B cell (primary cell): ENCODE data around the gene LYPD5. TPM values are rescaled to one million over a fixed set of nuclear protein-coding genes. Genes with fewer than 3 reads are reported as not detected.
A peak's percentile ranks its signal among the peaks of the same experiment; 100 is the strongest.

Source experiments
- ATAC-seq: fragments of 200-7000 bp; cut with Tn5 transposase; one replicate; pipeline ENCODE4 v1.10.0; 2021; ENCODE audit warnings: low read depth, mild to moderate bottlenecking, moderate number of reproducible peaks, moderate library complexity
- CTCF ChIA-PET: fragments of 350-600 bp; sonication (Branson Sonifier 250); formaldehyde crosslinking; loops from one replicate; lab custom pipeline; 2021; ENCODE audit warnings: antibody characterized with exemption, inconsistent platforms; lab: Charles Lee
- POLR2A ChIA-PET: fragments of 350-600 bp; sonication (Branson Sonifier 250); formaldehyde crosslinking; loops from one replicate; lab custom pipeline; 2021; ENCODE audit warnings: antibody characterized with exemption; lab: Charles Lee
- DNase-seq: peaks from one replicate; pipeline ENCODE4 v3.0.0; 2013
- H2AFZ ChIP-seq: 2 replicates; pipeline ENCODE4 v1.6.1; 2012; ENCODE audit warnings: mild to moderate bottlenecking, low read depth, low read length; ENCODE audit not compliant: insufficient read depth, poor library complexity, severe bottlenecking
- H3K27ac ChIP-seq, 2 donors: 1 replicate in 1 of 2; 2 replicates in 1 of 2; pipeline ENCODE4 v1.5.1; 2012 to 2013; ENCODE audit warnings: low read length in 2 of 2, mild to moderate bottlenecking in 2 of 2, moderate library complexity in 1 of 2
- H3K27me3 ChIP-seq, 4 experiments: fragments of 200-600 bp in 1 of 4; sonication (generic) in 1 of 4; replicated peaks in 1 of 4; 1 replicate in 2 of 4; 2 replicates in 2 of 4; pipeline versions ENCODE4 v1.6.1 to v1.7.0; 2013 to 2016; ENCODE audit warnings: low read length in 3 of 4, mild to moderate bottlenecking in 2 of 4, mixed read lengths in 1 of 4, moderate library complexity in 1 of 4; ENCODE audit not compliant: insufficient read depth in 4 of 4, control insufficient read depth in 3 of 4; ENCODE audit errors: control extremely low read depth in 1 of 4
- H3K36me3 ChIP-seq, 2 experiments: replicated peaks in 1 of 2; 1 replicate in 1 of 2; 2 replicates in 1 of 2; pipeline versions ENCODE4 v1.6.1 to v1.7.1; 2013; ENCODE audit warnings: low read length in 1 of 2; ENCODE audit not compliant: insufficient read depth in 2 of 2, control insufficient read depth in 1 of 2; ENCODE audit errors: control extremely low read depth in 1 of 2, extremely low read depth in 1 of 2
- H3K4me1 ChIP-seq, 2 donors: fragments of 200-600 bp in 1 of 2; sonication (generic) in 1 of 2; 1 replicate in 1 of 2; 2 replicates in 1 of 2; pipeline versions ENCODE4 v1.5.1 to v1.6.1; 2013 to 2017; ENCODE audit warnings: low read length in 2 of 2; ENCODE audit not compliant: control insufficient read depth in 2 of 2, insufficient read depth in 2 of 2
- H3K4me2 ChIP-seq: replicated peaks from 2 replicates; pipeline ENCODE3; 2012; ENCODE audit warnings: mild to moderate bottlenecking, low read depth, low read length; ENCODE audit not compliant: poor library complexity, severe bottlenecking
- H3K4me3 ChIP-seq, 5 experiments: fragments of 200-600 bp in 1 of 5; sonication (generic) in 1 of 5; 1 replicate in 3 of 5; 2 replicates in 2 of 5; pipeline versions ENCODE4 v1.5.1 to v1.7.0; 2011 to 2016; ENCODE audit warnings: low read length in 4 of 5, mild to moderate bottlenecking in 4 of 5, low read depth in 2 of 5, control low read depth in 1 of 5, moderate library complexity in 1 of 5; ENCODE audit not compliant: insufficient read depth in 1 of 5; ENCODE audit errors: control extremely low read depth in 1 of 5, extremely low read depth in 1 of 5
- H3K79me2 ChIP-seq: fragments of 200-600 bp; sonication (generic); one replicate; pipeline ENCODE4 v1.6.0; 2016; ENCODE audit warnings: low read length; ENCODE audit not compliant: control insufficient read depth, insufficient read depth
- H3K9ac ChIP-seq: fragments of 200-600 bp; sonication (generic); 2 replicates; pipeline ENCODE4 v1.6.1; 2017; ENCODE audit warnings: mild to moderate bottlenecking, low read length, moderate library complexity
- H3K9me3 ChIP-seq, 3 donors: one replicate each; pipeline versions ENCODE4 v1.6.1 to v1.7.1; 2013; ENCODE audit warnings: low read length in 2 of 3; ENCODE audit not compliant: control insufficient read depth in 2 of 3, insufficient read depth in 1 of 3; ENCODE audit errors: control extremely low read depth in 1 of 3
- H4K20me1 ChIP-seq: 2 replicates; pipeline ENCODE4 v1.6.0; 2012; ENCODE audit warnings: mild to moderate bottlenecking, low read length; ENCODE audit not compliant: insufficient read depth, control insufficient read depth, poor library complexity, severe bottlenecking
- H3K27ac Mint-ChIP-seq: one replicate; pipeline ENCODE4 v1.8.0; 2021; ENCODE audit warnings: mixed read lengths
- H3K27me3 Mint-ChIP-seq: one replicate; pipeline ENCODE4 v1.8.0; 2021; ENCODE audit warnings: mixed read lengths
- H3K4me1 Mint-ChIP-seq: one replicate; pipeline ENCODE4 v1.8.0; 2021; ENCODE audit warnings: mixed read lengths
- H3K4me3 Mint-ChIP-seq: one replicate; pipeline ENCODE4 v1.8.0; 2021; ENCODE audit warnings: mixed read lengths
- H3K9me3 Mint-ChIP-seq: one replicate; pipeline ENCODE4 v1.8.0; 2022; ENCODE audit warnings: mixed read lengths; ENCODE audit not compliant: insufficient read depth
- CTCF ChIP-seq: fragments of 200-600 bp; IDR thresholded peaks from one replicate; pipeline ENCODE4 v1.8.0; 2022; ENCODE audit warnings: antibody characterized with exemption, mild to moderate bottlenecking
- EZH2 ChIP-seq: IDR thresholded peaks from 2 replicates; pipeline ENCODE4 v1.6.1; 2012; ENCODE audit warnings: borderline replicate concordance, low read depth, mild to moderate bottlenecking, moderate library complexity, low read length; ENCODE audit not compliant: insufficient read depth, poor library complexity, severe bottlenecking
- WGBS: methylation state at CpG from one replicate; pipeline ENCODE4 v1.1.5; 2013; ENCODE audit warnings: missing lambda C conversion rate; ENCODE audit not compliant: insufficient coverage; 5-methylcytosine and 5-hydroxymethylcytosine counted together
- intact Hi-C: fragments of 100-400 bp; cut with micrococcal nuclease; formaldehyde crosslinking; loops from one replicate; pipeline ENCODE4 v1.10.0; 2022
- polyA plus RNA-seq: library from polyadenylated mRNA; depleted of rRNA; stranded (reverse); fragments of >200 nt; gene quantifications from 2 replicates; pipeline ENCODE4 v1.2.3, GENCODE V29; 2012
- total RNA-seq, 2 donors: library from RNA; stranded (reverse); fragments of 120-200 nt in 1 of 2; gene quantifications; 1 replicate in 1 of 2; 2 replicates in 1 of 2; pipeline versions ENCODE4 v1.2.3 to v1.2.4, GENCODE V29; 2013 to 2022

Gene LYPD5
- total and polyA plus RNA-seq, 2 donors (not counting 1 experiment from before 2014, with no cell fraction given): 0.46 TPM; not detected in 1

- peak; percentile 25 for ATAC-seq
- DNase-seq: peak; percentile 84
- Histone ChIP-seq H3K36me3 (no peaks in the 10 kb centered on the region), H4K20me1 (no peaks in the 10 kb centered on the region), H2AFZ (peak overlapping the region; percentile 57), H3K27me3 (no peaks in the 10 kb centered on the region), H3K9me3 (no peaks in the 10 kb centered on the region), H3K79me2 (peaks cover 12% of the 10 kb centered on the region), H3K4me3 (no peak overlapping the region), H3K9ac (peak overlapping the region; percentile 21), H3K4me1 (peaks cover 38 to 51% of the 10 kb centered on the region in 2 donors), H3K4me2 (peak overlapping the region; percentile 85), H3K27ac (peak overlapping the region; percentile 73 to 85)
- peak overlapping the region; percentile 68 for H3K4me3 Mint-ChIP-seq
- TF ChIP-seq EZH2 (no peak), CTCF (peak; percentile 99)
- ChIA-PET POLR2A (interaction anchor here (0.8 to 9.3 kb wide), 4 partner anchors 32 to 1715 kb away, joined by 7 to 89 read pairs (median 14); partner anchors contain the start of genes BLOC1S3 and SMG9), CTCF (interaction anchor here (0.5 to 11.3 kb wide), 15 partner anchors 12 to 339 kb away, joined by 3 to 237 read pairs (median 4); partner anchors contain the start of gene SMG9)
- peaks cover 47% of the 10 kb centered on the region for H3K4me1 Mint-ChIP-seq
- H3K27me3 Mint-ChIP-seq: no peaks in the 10 kb centered on the region
- 29% methylated on average over 8 of the region's 10 CpGs for WGBS
- H3K27ac Mint-ChIP-seq: peak overlapping the region; percentile 99
- no peaks in the 10 kb centered on the region for H3K9me3 Mint-ChIP-seq
- intact Hi-C loops: loop anchor here (1.0 to 10.0 kb wide), 3 partner anchors 40 to 340 kb away; no protein-coding TSS in a partner anchor
Observed at GRCh38 chr19:43784981-43785808, 17.1 kb downstream of the LYPD5 start.
